ENCODE measurements around the gene LGALS4.
"Not testable (repeated sequence)": the region's sequence is repeated elsewhere in the genome, so short reads cannot be mapped to it uniquely, and the experiment has no call there.

LGALS4 gene

GRCh38 chr19:38800577-38801347 is 12.0 kb downstream of the LGALS4 start:
- no peak for DNase-seq (ENCODE audit: extremely low spot score, insufficient read length, low read depth)
- no peak for FAIRE-seq

GRCh38 chr19:38799104-38799503 is 13.6 kb downstream of the LGALS4 start:
- DNase-seq (ENCODE audit: extremely low spot score, insufficient read length, low read depth) (no peak), FAIRE-seq (no peak)

- not testable (repeated sequence) for DNase-seq (ENCODE audit: extremely low spot score, insufficient read length, low read depth); FAIRE-seq
Measured at GRCh38 chr19:38797781-38798180, 15.0 kb downstream of the LGALS4 start.

- DNase-seq (ENCODE audit: extremely low spot score, insufficient read length, low read depth) = no peak
- no peak for FAIRE-seq
Measured at GRCh38 chr19:38796154-38796553, 16.6 kb downstream of the LGALS4 start.

- FAIRE-seq (no peak), DNase-seq (ENCODE audit: extremely low spot score, insufficient read length, low read depth) (no peak)
Measured at GRCh38 chr19:38795549-38795948, 17.2 kb downstream of the LGALS4 start.

GRCh38 chr19:38793671-38794070 is 19.1 kb downstream of the LGALS4 start:
- FAIRE-seq = no peak

GRCh38 chr19:38793177-38793576 is 19.6 kb downstream of the LGALS4 start:
- DNase-seq (ENCODE audit: extremely low spot score, insufficient read length, low read depth) = no peak
- FAIRE-seq = no peak

More at GRCh38 chr19:38793671-38794070, 19.1 kb downstream of the LGALS4 start:
- DNase-seq (ENCODE audit: extremely low spot score, insufficient read length, low read depth) = no peak

- FAIRE-seq = no peak
- DNase-seq (ENCODE audit: extremely low spot score, insufficient read length, low read depth) = no peak
Measured at GRCh38 chr19:38792250-38793111, 20.3 kb downstream of the LGALS4 start.

GRCh38 chr19:38791451-38792064 is 21.2 kb downstream of the LGALS4 start:
- FAIRE-seq = peak; percentile 98
- not testable (repeated sequence) for DNase-seq (ENCODE audit: extremely low spot score, insufficient read length, low read depth)

GRCh38 chr19:38790507-38791403 is 22.0 kb downstream of the LGALS4 start:
- FAIRE-seq; DNase-seq (ENCODE audit: extremely low spot score, insufficient read length, low read depth): not testable (repeated sequence)

GRCh38 chr19:38788478-38789243 is 24.1 kb downstream of the LGALS4 start, which contains the start of gene LGALS7B:
Gene LGALS7B (plus strand): TSS chr19:38789200. CDS start chr19:38789227, 27 bp downstream.
- DNase-seq (ENCODE audit: extremely low spot score, insufficient read length, low read depth) (no peak), FAIRE-seq (no peak)

- DNase-seq (ENCODE audit: extremely low spot score, insufficient read length, low read depth) = no peak
- FAIRE-seq = no peak
Measured at GRCh38 chr19:38786572-38787265, 26.0 kb downstream of the LGALS4 start.

GRCh38 chr19:38786061-38786460 is 26.7 kb downstream of the LGALS4 start:
- DNase-seq (ENCODE audit: extremely low spot score, insufficient read length, low read depth); FAIRE-seq: not testable (repeated sequence)

- FAIRE-seq (no peak), DNase-seq (ENCODE audit: extremely low spot score, insufficient read length, low read depth) (no peak)
Measured at GRCh38 chr19:38785187-38785699, 27.5 kb downstream of the LGALS4 start.

GRCh38 chr19:38784224-38784623 is 28.5 kb downstream of the LGALS4 start:
- FAIRE-seq (no peak), DNase-seq (ENCODE audit: extremely low spot score, insufficient read length, low read depth) (no peak)

GRCh38 chr19:38782212-38782611 is 30.5 kb downstream of the LGALS4 start:
- DNase-seq (ENCODE audit: extremely low spot score, insufficient read length, low read depth); FAIRE-seq: not testable (repeated sequence)

- DNase-seq (ENCODE audit: extremely low spot score, insufficient read length, low read depth) (no peak), FAIRE-seq (no peak)
Measured at GRCh38 chr19:38781058-38781457, 31.7 kb downstream of the LGALS4 start.

- FAIRE-seq = no peak
- no peak for DNase-seq (ENCODE audit: extremely low spot score, insufficient read length, low read depth)
Measured at GRCh38 chr19:38780443-38780842, 32.3 kb downstream of the LGALS4 start.

Measured in GM18507 (cell line).